ENCODE results near the gene RBM20.
A peak's percentile ranks its signal among the peaks of the same experiment; 100 is the strongest.
"Not testable (repeated sequence)": the region's sequence is repeated elsewhere in the genome, so short reads cannot be mapped to it uniquely, and the experiment has no call there.

The RBM20 gene

DNA sequence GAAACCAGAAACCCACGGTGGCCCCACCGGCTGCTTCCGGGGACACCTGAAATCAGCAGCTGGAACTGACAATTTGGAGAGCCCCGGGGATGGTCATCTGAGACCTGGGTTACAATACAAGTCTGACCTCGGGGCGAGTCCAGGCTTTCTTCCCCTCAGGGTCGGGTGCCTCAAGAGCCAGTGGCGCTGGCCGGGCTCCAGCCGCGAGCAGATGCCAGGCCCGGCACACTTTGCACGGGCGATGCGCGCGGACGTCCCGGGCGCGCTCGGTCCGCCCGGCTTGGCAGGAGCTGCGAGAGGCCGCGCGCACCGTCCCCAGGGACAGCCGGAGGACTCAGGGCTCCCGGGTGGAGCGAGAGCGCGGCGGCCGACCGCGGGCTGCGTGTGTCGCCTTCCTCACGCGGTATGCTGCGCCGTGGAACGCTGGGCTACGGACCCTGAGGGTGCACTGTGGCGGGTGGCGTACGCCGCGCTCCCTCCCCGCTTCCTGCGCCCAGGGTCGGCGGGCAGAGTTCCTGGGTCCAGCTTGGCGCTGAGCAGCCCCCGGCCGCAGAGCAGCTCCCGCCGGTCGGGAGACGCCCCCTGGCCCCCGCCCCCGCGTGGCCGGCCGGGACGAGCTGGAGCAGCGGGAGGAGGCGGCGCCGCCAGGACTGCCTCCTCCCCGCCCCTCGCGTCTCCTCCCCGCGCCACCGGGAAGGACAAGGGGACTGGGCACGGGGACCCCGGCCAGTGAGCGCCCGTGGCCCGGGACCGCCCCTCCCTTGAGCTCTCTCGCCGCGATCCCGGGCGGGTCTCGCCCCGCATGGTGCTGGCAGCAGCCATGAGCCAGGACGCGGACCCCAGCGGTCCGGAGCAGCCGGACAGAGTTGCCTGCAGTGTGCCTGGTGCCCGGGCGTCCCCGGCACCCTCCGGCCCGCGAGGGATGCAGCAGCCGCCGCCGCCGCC, at the start of gene RBM20:
Gene RBM20 (plus strand): TSS at position 684 of the 945 bp plus-strand sequence. CDS start 119 bp downstream, at position 803.
- DNase-seq, result peak in 1 of 2 donors; percentile 11

DNA sequence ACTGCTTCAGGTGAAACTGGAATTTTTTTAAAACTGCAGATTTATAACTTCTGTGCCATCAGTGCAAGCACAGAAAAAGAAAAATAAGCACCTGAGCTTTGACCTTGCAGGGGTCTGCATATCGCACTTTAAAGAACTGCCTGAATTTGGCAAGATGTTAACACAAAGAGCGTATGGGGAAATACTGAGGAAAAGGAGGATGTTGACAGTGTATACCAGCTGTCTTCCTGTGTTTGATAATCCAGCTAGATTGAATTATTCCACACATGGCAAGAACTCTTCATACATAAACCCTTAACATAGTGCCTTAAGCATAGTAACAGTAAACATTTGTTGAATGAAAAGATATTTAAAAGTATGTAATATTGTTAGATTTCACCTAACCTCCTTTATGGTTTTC, 46.7 kb upstream of the RBM20 start:
- DNase-seq, result no peak

DNA sequence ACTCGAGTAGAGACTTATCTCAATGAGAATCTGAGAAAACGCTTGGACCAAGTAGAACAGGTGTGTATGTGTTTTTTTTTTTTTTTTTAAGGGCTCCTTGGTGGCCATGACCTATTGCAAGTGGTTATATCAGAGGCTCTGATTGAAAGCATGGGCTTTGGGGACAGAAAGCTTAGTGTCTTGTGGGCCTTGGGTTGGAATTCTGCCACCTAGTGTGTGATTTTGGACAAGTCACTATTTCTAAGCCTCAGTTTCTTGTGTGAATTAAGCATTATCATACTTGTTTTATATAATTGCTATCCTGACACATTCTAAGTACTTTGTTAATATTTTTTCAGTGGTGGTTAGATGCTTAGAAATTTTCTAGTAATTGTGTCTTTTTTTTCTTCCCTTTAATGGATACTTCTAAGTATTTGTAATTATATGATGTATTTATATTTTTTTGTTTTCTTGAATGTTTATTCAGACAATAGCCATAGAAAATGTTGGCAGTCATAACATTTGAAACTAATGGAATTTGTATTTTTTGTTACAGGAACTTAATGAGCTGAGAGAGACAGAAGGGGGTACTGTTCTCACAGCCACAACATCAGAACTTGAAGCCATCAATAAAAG, 43.5 kb upstream of the RBM20 start:
- DNase-seq, result peak; percentile 28 to 67

DNA sequence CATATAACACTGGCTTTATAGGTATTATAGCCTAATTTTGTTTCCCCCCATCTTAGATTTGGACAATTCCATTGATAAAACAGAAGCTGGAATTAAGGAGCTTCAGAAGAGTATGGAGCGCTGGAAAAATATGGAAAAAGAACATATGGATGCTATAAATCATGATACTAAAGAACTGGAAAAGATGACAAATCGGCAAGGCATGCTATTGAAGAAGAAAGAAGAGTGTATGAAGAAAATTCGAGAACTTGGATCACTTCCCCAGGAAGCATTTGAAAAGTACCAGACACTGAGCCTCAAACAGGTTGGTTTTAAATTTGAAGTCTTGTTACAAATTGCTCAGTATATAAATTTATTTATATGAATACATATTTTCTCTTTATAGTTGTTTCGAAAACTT, 42.6 kb upstream of the RBM20 start:
- DNase-seq, result no peak

DNA sequence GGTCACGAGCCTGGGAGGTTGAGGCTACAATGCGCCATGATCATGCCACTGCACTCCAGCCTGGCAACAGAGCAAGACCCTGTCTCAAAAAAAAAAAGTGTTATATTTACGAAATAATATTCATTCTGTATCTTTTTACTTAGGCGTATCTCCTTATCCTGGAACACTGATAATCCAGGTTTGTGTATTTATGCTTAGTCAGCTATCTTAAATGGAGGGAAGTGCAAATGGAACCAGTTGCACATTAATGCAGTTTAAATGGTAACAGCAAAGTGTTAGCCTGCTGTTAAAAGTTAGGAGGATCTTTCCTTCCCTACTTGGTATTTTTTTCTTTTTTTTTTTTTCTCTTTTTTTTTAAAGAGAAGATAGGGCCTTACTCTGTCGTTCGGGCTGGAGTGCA, 36.0 kb upstream of the RBM20 start:
- no peak for DNase-seq

DNA sequence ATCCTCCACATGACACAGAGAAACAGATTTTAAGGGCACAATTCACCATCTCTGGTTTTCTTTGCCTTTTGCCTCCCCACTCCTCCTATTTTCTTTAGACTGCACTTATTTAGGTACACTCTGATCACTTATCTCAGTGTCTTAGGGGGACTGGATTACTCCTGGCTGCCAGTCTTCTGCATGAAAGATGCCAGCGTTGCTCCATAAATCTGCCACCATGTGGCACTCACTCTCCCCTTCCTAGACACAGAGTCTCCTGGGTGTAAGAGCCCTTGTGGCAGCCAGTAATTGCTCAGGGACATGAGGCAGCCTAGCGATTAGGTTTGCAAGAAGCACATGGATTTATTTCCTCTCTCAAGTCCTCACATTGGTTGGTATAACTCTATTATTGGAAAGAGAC, 34.5 kb upstream of the RBM20 start:
- no peak for DNase-seq

DNA sequence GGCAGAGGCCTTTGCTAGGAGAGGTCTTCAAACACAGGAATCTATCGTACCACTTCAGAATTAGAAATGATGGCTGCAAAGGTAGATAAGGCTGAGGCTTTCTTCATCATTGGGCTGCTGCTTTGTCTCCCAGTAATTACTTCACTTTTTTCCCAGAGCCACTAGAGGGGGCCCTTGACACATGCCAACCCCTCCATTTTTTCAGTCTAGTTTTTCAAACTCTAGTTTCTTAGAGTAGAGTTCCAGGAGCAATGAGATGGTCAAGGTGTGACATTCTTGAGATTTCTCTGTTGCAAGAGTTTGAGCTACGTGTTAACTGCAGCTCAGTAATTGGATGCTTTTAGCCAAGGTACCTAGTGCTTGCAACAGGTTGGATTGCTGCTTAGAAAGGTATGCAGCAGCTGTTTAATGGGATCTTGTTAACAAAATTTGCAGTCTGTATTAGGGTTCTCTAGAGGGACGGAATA, 33.8 kb upstream of the RBM20 start:
- peak; percentile 49 to 65 for DNase-seq

DNA sequence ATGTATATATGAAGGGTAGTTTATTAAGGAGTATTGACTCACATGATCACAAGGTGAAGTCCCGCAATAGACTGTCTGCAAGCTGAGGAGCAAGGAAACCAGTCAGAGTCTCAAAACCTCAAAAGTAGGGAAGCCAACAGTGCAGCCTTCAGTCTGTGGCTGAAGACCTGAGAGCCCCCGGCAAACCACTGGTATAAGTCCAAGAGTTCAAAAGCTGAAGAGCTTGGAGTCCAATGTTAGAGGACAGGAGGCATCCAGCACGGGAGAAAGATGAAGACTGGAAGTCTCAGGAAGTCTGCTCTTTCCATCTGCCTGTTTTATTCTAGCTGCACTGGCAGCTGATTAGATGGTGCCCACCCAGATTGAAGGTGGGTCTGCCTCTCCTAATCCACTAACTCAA, 33.4 kb upstream of the RBM20 start:
- DNase-seq, result not testable (repeated sequence)

DNA sequence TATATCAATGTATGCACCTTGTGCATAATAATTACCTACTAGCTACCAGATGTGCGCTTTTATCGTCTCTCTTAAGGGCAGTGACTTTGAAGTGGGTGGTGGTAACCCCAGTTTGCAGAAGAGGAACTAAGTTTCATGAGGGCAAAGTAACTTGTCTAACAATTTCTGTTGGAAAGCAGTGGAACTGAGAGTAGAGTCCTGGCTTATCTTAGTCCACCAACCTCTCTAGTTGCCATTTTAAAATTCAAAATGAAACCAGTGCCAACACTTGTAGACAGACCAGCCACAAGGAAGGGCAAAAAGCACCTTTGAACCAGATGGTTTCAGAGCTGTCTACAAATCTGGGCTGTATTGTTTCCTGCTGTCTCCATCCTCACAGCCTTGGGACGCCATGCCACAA, 32.0 kb upstream of the RBM20 start:
- no peak for DNase-seq

DNA sequence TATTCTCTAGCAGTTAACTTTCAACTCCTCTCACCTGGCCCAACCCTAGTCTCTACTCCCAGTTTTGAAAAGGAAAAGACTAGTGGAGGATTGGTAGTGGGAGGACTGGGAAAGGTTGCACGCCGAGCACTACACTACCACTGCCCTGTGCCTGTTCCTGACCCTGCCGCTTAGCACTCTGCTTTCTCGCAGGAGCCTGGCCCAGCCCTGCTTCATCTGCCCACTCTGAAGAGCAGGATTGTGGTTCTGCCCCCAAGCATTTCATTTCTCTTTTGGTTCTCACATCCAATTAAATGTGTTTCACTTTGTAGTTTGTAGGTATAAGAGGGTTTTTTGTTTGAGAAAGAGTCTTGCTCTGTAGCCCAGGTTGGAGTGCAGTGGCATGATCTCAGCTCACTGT, 31.5 kb upstream of the RBM20 start:
- no peak for DNase-seq

DNA sequence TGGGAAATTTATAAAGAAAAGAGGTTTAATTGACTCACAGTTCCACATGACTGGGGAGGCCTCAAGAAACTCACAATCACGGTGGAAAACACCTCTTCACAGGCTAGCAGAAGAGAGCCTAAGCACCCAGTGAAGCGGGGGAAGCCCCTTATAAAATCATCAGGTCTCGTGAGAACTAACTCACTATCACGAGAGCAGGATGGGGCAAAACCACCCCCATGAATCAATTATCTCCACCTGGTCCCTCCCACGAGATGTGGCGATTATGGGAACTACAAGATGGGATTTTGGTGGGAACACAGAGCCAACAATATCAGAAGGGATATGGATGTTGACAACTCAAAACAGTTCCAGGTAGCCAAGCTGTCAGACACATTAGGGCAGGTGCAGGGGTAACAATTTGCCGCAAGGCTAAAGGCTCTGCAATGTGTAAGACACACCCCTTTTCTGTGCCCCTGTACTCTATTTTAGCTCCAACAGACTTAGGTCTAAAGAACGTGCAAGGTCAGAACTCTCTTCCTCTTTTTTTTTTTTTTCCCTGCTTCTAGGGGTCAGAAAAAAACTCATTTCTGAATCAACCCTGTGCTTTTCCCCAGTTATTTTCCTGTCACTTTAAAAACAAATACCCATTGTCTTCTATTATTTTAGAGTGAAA, 30.7 kb upstream of the RBM20 start:
- no peak for DNase-seq

DNA sequence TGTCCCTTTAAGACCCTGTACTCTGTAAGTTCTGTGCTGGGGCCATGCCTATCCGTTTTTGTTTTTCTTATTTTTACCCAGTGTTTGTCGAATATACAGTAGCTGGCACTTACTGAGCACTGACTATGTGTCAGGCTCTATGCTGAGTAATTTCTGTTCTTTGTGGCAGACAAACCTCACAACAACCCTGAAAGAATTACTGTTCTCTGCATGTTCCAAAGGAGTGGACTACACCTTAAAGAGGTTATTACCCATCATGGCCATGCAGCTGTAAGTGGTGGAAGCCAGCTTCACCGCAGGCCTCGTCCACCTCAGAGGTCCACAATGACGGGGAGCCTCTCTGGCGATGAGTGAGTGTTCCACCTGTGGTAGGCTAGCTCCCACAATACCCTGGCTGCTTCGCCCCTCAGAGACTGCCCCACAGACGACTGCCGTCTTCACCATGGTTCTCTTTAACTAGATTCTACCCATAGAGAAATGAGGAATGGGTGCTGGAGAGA, 30.1 kb upstream of the RBM20 start:
- no peak for DNase-seq

DNA sequence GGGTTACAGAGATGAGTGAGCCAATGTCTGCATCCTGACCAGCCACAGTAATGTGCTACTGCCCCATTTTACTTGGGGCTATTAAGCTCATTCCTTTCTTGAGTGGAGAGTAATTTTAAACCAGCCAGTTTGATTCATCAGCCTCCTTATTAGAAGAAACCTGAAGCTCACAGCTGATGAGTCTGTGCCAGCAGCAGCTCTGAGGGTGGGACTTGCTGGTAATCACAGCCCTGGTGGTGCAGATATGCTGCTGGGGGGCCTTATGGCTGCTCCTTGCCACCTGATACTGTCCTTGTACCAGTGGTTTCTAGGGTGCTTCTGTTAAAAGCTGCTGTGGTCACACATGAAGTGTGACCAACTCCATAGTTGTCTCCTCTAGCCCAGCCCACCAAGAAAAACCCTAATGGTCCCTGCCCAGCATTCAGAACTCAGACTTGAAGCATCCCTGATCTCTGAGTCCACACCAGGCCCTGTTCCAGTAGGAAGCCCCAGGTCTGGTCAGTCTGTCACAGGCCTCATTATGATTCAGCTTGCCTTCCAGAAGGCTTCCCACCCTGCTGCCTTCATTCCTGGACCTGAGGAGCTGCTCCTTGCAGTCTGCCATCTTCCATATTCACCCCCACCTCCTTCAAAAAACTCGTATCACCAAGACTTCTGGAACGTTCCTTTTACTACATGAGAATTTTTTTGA, 28.9 kb upstream of the RBM20 start:
- no peak for DNase-seq

DNA sequence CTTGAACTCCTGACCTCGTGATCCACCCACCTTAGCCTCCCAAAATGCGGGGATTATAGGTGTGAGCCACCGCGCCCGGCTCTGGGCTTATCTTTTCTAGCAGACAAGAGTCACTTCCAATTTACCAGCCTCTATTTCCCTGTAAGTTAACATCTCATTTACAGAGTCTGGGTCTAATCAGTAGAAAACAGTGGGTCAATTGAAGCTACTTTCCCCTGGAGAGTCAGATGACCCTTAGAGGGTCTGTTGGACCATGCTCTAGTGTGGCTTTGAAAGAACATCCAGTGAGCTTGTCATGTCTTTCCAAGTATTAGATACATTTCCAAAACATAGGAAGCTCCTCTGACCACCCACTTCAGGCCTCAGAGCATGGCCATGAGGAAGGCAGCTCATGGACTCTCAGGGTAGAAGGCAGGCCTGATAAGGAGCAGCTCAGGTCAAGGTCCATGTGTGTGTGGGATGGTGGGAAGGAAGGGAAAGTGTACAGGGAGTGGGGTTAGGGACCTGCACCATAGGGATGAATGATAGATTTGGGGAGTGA, 27.6 kb upstream of the RBM20 start:
- no peak for DNase-seq

DNA sequence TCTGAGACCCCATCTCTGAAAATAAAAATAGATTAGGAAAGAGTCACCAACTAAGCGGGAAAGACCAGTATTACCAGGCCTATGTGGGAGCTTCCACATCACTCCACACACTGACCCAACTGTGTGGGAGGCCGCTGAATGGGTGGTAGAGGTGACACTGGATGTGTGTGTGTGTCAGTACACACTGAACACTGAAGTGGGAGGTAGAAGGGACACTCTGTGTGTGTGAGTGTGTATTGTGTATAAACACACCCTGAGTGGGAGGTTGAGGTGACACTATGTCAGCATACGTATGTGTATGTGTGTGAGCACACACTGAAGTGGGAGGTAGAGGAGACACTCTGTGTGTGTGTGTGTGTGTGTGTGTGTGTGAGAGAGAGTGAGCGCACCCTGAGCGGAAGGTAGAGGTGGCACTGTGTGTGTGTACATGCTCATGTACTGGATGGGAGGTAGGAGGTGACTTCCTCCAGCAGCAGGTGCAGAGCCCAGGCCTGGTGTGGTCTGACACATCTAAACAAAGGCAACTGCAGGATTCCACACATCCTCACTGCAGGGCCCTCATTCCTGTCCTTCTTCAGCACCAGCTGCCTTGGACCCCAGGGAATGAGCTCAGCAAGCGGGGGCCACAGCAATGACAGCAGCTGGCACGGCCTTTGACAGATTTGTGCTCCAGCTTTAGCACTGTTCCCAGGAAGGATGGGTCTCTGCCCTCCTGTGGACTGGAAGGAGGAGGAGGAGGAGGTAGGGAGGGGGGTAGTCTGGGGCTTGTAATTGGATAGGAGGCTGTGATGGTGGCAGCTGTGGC, 26.5 kb upstream of the RBM20 start:
- peak in 1 of 2 donors; percentile 20 for DNase-seq

DNA sequence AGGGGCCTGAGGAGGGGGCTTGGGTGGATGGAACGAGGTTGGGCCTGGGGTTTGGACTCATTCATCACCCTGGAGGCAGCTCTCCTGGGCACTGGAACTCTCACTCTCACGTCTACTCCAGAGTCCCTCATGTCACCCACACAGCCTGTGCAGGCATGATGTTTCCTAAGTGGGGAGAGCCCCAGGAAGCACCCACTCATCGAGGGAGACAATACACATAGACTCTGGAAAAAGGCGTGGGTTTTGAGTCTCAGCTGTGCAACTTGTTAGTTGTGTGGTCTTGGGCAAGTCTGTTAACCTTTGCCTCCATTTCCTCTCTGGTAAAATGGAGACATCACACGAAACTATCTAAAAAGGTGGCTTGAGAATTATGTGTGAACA, 25.9 kb upstream of the RBM20 start:
- no peak for DNase-seq

DNA sequence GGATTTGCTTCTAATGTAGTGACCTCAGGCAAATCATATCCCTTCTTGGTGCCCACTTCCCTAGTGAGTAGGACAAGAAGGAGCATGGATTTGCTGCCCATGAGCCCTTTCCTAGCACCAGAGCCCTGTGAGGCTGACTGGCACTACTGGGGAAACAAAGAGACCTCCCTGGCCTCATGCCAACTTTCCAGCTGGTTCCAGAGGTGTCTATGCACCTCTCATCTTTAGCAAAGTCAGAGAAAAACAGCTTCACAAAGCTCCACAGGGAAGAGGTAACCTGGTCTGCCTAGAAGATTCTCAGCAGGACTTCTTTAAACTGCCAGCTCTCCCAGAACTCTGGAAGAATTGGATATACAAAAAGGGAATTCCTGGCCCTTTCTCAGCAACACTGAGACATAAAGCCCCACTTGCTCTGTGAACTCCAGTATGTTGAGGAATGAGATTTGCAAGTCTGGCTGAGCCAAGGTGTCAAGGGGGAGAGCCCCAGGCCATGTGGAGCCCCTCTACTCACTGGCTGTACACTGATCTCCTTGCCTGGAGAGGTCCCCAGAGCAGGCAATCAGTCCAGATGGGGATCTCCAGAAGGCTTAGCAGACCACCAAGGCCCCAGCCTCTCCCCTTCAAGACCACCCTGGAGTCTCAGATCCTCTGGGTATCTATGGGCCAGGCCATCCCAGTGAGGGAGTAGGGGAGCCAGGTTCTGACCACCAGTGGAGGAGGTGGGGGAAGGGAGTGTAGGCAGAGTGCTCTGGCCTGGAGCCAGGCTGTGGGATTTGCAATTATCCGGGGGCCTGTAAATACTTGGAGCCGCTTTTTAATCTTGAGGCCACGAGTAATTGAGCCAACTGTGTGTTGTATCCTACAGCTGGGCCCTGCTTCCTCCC, 24.4 kb upstream of the RBM20 start:
- DNase-seq, result no peak

DNA sequence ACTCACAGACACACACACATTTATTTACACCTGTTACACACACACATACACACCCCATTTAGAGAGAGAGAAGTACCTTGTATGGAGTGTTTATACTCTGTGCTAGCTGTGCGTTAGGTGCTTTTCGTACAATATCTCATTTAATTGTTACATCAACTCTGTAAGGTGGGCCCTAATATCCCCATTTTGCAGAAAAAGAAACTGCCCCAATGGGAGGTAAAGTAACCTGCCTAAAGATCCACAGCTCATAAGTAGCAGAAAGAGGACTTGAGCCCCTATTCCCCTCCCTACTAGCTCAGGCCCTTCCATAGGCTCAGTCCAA, 23.8 kb upstream of the RBM20 start:
- no peak for DNase-seq

DNA sequence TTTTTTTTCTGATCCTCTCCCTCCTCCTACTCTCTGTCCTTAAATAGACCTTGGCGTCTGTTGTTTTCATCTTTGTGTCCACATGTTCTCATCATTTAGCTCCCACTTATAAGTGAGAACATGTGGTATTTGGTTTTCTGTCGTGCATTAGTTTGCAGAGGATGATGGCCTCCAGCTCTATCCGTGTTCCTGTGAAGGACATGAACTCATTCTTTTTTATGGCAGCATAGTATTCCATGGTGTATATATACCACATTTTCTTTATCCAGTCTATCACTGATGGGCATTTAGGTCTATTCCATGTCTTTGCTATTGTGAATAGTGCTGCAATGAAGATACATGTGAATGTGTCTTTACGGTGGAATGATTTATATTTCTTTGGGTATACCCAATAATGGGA, 20.8 kb upstream of the RBM20 start:
- DNase-seq, result not testable (repeated sequence)

DNA sequence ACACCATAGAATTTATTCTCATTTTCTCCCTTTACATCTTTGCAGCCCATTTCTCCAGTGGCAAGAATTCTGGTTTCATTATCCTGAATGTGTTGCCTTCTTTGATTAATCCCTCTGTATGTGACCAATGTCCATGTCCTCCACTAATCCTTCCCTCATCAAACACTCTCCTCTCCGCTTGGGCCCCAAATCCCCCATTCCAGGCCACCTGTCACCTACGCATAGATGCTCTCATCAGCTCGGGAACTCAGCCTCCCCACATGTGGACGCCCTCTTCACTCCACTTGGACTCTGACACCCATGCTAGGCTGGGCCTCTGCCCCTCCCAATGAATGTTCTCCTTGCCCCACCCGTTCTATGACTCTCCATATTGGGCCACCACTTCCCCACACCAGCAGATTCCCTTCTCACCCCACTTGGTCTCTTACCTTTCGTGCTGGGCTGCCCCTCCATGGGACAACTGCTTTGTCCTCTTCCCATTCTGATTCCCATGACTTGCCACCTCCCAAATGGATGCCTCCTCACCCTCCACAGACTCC, 18.7 kb upstream of the RBM20 start:
- DNase-seq, result no peak

Measured in CD4-positive, alpha-beta T cell treated with Interferon alpha-2 for 1 hour (primary cell).